Adrenal gland (tissue), 12 donors: ENCODE results near the gene CALU. TPM values are rescaled to one million over a fixed set of nuclear protein-coding genes. Genes with fewer than 3 reads are reported as not detected.

ENCODE experiments used
- DNase-seq, 7 donors: peaks; one replicate each; pipeline ENCODE4 v3.0.0-alpha.2; 2019 to 2020
- H3K27ac ChIP-seq, 5 donors: fragments of 200-600 bp; sonication (generic) in 4 of 5; 1 replicate in 3 of 5; 2 replicates in 2 of 5; pipeline versions ENCODE4 v1.5.1 to v1.8.0; 2016 to 2020; ENCODE audit warnings: mild to moderate bottlenecking in 1 of 5
- H3K27me3 ChIP-seq: fragments of 200-600 bp; 2 replicates; pipeline ENCODE4 v1.8.0; 2021
- H3K36me3 ChIP-seq, 2 donors: fragments of 200-600 bp; replicated peaks in 1 of 2; 1 replicate in 1 of 2; 2 replicates in 1 of 2; pipeline versions ENCODE4 v1.5.1 to v1.8.0; 2018 to 2022
- H3K4me1 ChIP-seq, 2 donors: fragments of 200-600 bp; replicated peaks in 1 of 2; 1 replicate in 1 of 2; 2 replicates in 1 of 2; pipeline versions ENCODE4 v1.5.1 to v1.8.0; 2018 to 2021
- H3K4me3 ChIP-seq, 4 donors: fragments of 200-600 bp; sonication (generic) in 3 of 4; one replicate each; pipeline ENCODE4 v1.5.1; 2016 to 2018
- H3K9me3 ChIP-seq, 3 donors: fragments of 200-600 bp; sonication (generic) in 1 of 3; replicated peaks in 1 of 3; 1 replicate in 2 of 3; 2 replicates in 1 of 3; pipeline versions ENCODE4 v1.5.1 to v1.8.0; 2016 to 2021
- CTCF ChIP-seq, 6 experiments: fragments of 450-650 bp in 4 of 6; fragments of 200-600 bp in 2 of 6; sonication (generic) in 1 of 6; IDR thresholded peaks; 1 replicate in 5 of 6; 2 replicates in 1 of 6; pipeline versions ENCODE4 v1.5.1 to v1.8.0; 2016 to 2021; ENCODE audit warnings: antibody characterized with exemption in 6 of 6, mild to moderate bottlenecking in 2 of 6, moderate library complexity in 1 of 6
- POLR2A ChIP-seq, 2 donors: fragments of 450-650 bp; IDR thresholded peaks; one replicate each; pipeline ENCODE4 v1.6.1; 2017; ENCODE audit warnings: antibody characterized with exemption in 2 of 2, mild to moderate bottlenecking in 2 of 2, moderate library complexity in 1 of 2
- WGBS, 4 donors: extraction: QIAGEN DNeasy Blood & Tissue Kit in 2 of 4; methylation state at CpG; one replicate each; pipeline versions ENCODE4 v1.1.5 to v1.1.7; 2013 to 2017; 5-methylcytosine and 5-hydroxymethylcytosine counted together
- intact Hi-C, 2 donors: fragments of 100-400 bp; cut with DNase I; formaldehyde crosslinking; loops; one replicate each; pipeline versions ENCODE4 v1.14.1 to v1.15.0; 2022 to 2023
- polyA plus RNA-seq, 3 donors: library from polyadenylated mRNA; stranded (reverse); fragments of 200-250 nt in 2 of 3; fragments of 350-450 nt in 1 of 3; fragmentation: Illumina TruSeq in 1 of 3; extraction: RNeasy Lipid Tissue Mini Kit (QIAGEN cat#74804) in 1 of 3; gene quantifications; one replicate each; pipeline ENCODE4 v1.2.3, GENCODE V29; 2013 to 2014
- total RNA-seq, 9 donors: library from RNA; depleted of rRNA in 4 of 9; stranded (reverse); fragments of >200 nt in 4 of 9; fragments of 120-200 nt in 1 of 9; fragmentation: NEBNext Ultra II Directional in 1 of 9; extraction: Animal tissue kit (Norgen Biotek cat#: 25700) in 1 of 9; gene quantifications; one replicate each; pipeline versions ENCODE4 v1.1.0 to v1.2.4, GENCODE V29; 2013 to 2023
- donor health status: healthy with polysubstance abuse.
- donor health status: Bipolar disorder and iron deficiency.
- donor health status: DM: yes; HTN: yes; CAD: no.
- donor health status: DM: no; HTN: no; CAD: no.
- donor health status: DM: no; HTN: no; CAD: no.
- donor health status: DM: yes; HTN: yes; CAD: no.

The CALU gene
- total and polyA plus RNA-seq, 12 donors, result 16.0 to 199 (median 86.9) TPM

GRCh38 chr7:128693373-128694015 is 45.7 kb upstream of the CALU start:
- WGBS, 4 donors, result 87 to 95% (median 89%) methylated on average over 15 to 19 of the region's 19 CpGs
- Histone ChIP-seq H3K9me3 (no peaks in the 10 kb centered on the region), H3K27me3 (peaks cover 15% of the 10 kb centered on the region), H3K36me3 (no peaks in the 10 kb centered on the region), H3K4me1 (peaks cover 0 to 4% of the 10 kb centered on the region in 2 donors), H3K4me3 (no peak overlapping the region), H3K27ac (no peak overlapping the region)
- DNase-seq, result no peak
- intact Hi-C loops, result no loop called here
- TF ChIP-seq CTCF (IDR thresholded peaks at IDR 0.05), result no peak
- TF ChIP-seq POLR2A (IDR thresholded peaks at IDR 0.05), result no peak

GRCh38 chr7:128694738-128695137 is 44.4 kb upstream of the CALU start:
- Histone ChIP-seq H3K4me1 (peaks cover 0 to 4% of the 10 kb centered on the region in 2 donors), H3K4me3 (no peak overlapping the region), H3K36me3 (no peaks in the 10 kb centered on the region), H3K27ac (no peak overlapping the region), H3K9me3 (no peaks in the 10 kb centered on the region), H3K27me3 (peaks cover 19% of the 10 kb centered on the region)
- no peak for DNase-seq
- TF ChIP-seq POLR2A (IDR thresholded peaks at IDR 0.05), result no peak
- TF ChIP-seq CTCF (IDR thresholded peaks at IDR 0.05), result no peak
- WGBS, 4 donors, result 38 to 64% (median 52%) methylated on average over 2 of the region's 2 CpGs
- intact Hi-C loops, result no loop called here

- intact Hi-C loops, result no loop called here
- H3K27ac ChIP-seq, result no peak overlapping the region
- H3K4me1 ChIP-seq, result peaks cover 0 to 4% of the 10 kb centered on the region in 2 donors
- peaks cover 19% of the 10 kb centered on the region for H3K27me3 ChIP-seq
- H3K9me3 ChIP-seq, result no peaks in the 10 kb centered on the region
- peak in 5 of 7 donors; percentile 28 to 57 (median 36) for DNase-seq
- TF ChIP-seq POLR2A (IDR thresholded peaks at IDR 0.05) (no peak), CTCF (IDR thresholded peaks at IDR 0.05) (no peak)
- H3K36me3 ChIP-seq, result no peaks in the 10 kb centered on the region
- WGBS, 4 donors, result 4 to 11% (median 6%) methylated on average over 29 to 37 of the region's 37 CpGs
- peak overlapping the region in 1 of 4 donors; percentile 36 for H3K4me3 ChIP-seq
Observed at GRCh38 chr7:128697302-128697905, 41.8 kb upstream of the CALU start.

- WGBS, 4 donors, result 52 to 55% (median 53%) methylated on average over 3 of the region's 3 CpGs
- intact Hi-C loops, result no loop called here
Observed at GRCh38 chr7:128699196-128699712, 39.9 kb upstream of the CALU start.

More at GRCh38 chr7:128699196-128699712, 39.9 kb upstream of the CALU start:
- H3K27ac ChIP-seq, result no peak overlapping the region
- no peak overlapping the region for H3K4me3 ChIP-seq
- H3K4me1 ChIP-seq, result peaks cover 0 to 4% of the 10 kb centered on the region in 2 donors
- H3K9me3 ChIP-seq, result no peaks in the 10 kb centered on the region
- peaks cover 19% of the 10 kb centered on the region for H3K27me3 ChIP-seq
- no peaks in the 10 kb centered on the region for H3K36me3 ChIP-seq
- DNase-seq, result no peak
- TF ChIP-seq CTCF (IDR thresholded peaks at IDR 0.05) (no peak), POLR2A (IDR thresholded peaks at IDR 0.05) (no peak)
